Prostate gland (tissue), 2 donors: ENCODE measurements around the gene DBN1.

ENCODE experiments used
- CTCF ChIP-seq, 4 experiments: fragments of 200-600 bp in 2 of 4; fragments of 450-650 bp in 2 of 4; sonication (generic) in 2 of 4; IDR thresholded peaks; 1 replicate in 3 of 4; 2 replicates in 1 of 4; pipeline ENCODE4 v1.5.1; 2016 to 2019; ENCODE audit warnings: antibody characterized with exemption in 4 of 4, mild to moderate bottlenecking in 2 of 4, moderate library complexity in 2 of 4
- POLR2A ChIP-seq: fragments of 450-650 bp; IDR thresholded peaks from one replicate; pipeline ENCODE4 v1.6.1; 2016; ENCODE audit warnings: antibody characterized with exemption, mild to moderate bottlenecking
- POLR2AphosphoS5 ChIP-seq: sonication (generic); formaldehyde crosslinking; IDR thresholded peaks from one replicate; pipeline ENCODE4 v1.6.1; 2017; ENCODE audit warnings: antibody characterized with exemption

- TF ChIP-seq CTCF (IDR thresholded peaks at IDR 0.05), result no peak
- TF ChIP-seq POLR2A, result no peak
- no peak for TF ChIP-seq POLR2AphosphoS5
These were observed 15.8 kb upstream of the DBN1 start for GRCh38 chr5:177489119-177489716.
